Muscle layer of duodenum (tissue), 2 donors: ENCODE measurements around the gene RNASE7.

Source experiments
- H3K27ac ChIP-seq: one replicate; pipeline ENCODE4 v1.7.0; 2013; ENCODE audit warnings: mild to moderate bottlenecking, low read length
- H3K27me3 ChIP-seq: one replicate; pipeline ENCODE4 v1.7.0; 2013; ENCODE audit warnings: low read depth, mild to moderate bottlenecking, control low read depth, low read length
- H3K36me3 ChIP-seq, 2 donors: one replicate each; pipeline ENCODE4 v1.7.0; 2013; ENCODE audit warnings: low read length in 2 of 2, control low read depth in 1 of 2, mild to moderate bottlenecking in 1 of 2; ENCODE audit not compliant: insufficient read depth in 2 of 2, control insufficient read depth in 1 of 2
- H3K4me1 ChIP-seq, 2 donors: one replicate each; pipeline ENCODE4 v1.7.0; 2013; ENCODE audit warnings: low read length in 2 of 2, mild to moderate bottlenecking in 2 of 2, control low read depth in 1 of 2, moderate library complexity in 1 of 2; ENCODE audit not compliant: insufficient read depth in 2 of 2, control insufficient read depth in 1 of 2
- H3K4me3 ChIP-seq, 2 donors: one replicate each; pipeline ENCODE4 v1.7.0; 2013; ENCODE audit warnings: low read length in 2 of 2, low read depth in 1 of 2, mild to moderate bottlenecking in 1 of 2
- H3K9me3 ChIP-seq, 2 donors: one replicate each; pipeline ENCODE4 v1.7.0; 2013; ENCODE audit warnings: low read length in 2 of 2, control low read depth in 1 of 2, mild to moderate bottlenecking in 1 of 2; ENCODE audit not compliant: control insufficient read depth in 1 of 2
- donor health status: healthy.

Gene RNASE7

DNA sequence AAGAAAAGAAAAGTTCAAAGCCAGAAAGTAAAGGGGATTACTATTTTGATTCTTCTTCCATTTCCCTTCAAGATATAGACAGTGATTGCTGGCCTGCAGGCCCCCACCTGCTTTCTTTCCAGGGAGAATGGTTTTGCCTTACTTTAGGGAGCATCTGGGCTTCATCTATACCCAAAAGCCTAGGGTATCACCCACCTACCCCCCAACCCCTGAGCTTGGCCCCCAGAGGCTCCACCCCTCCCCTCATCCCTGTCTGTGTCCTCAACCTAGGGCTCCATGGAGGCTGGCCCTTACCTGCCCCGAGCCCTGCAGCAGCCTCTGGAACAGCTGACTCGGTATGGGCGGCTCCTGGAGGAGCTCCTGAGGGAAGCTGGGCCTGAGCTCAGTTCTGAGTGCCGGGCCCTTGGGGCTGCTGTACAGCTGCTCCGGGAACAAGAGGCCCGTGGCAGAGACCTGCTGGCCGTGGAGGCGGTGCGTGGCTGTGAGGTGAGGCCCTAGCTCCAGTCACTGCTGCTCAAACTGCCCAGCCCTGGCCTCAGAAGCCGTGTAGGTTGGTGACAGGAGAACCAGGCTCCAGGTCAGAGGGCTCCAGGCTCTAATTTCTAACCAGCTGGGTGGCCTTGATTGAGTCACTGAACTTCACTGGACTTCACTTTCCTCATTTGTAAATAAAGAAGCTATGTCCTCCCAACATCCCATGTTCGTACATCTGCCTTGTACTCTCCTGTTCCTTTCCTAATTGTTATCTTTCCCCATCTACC is 41.6 kb downstream of the RNASE7 start:
- no peaks in the 10 kb centered on the region for H3K27me3 ChIP-seq
- peaks cover 6 to 13% of the 10 kb centered on the region in 2 donors for H3K4me1 ChIP-seq
- H3K36me3 ChIP-seq = peaks cover 52 to 78% of the 10 kb centered on the region in 2 donors
- no peak overlapping the region for H3K27ac ChIP-seq
- no peaks in the 10 kb centered on the region for H3K9me3 ChIP-seq
- H3K4me3 ChIP-seq = no peak overlapping the region

DNA sequence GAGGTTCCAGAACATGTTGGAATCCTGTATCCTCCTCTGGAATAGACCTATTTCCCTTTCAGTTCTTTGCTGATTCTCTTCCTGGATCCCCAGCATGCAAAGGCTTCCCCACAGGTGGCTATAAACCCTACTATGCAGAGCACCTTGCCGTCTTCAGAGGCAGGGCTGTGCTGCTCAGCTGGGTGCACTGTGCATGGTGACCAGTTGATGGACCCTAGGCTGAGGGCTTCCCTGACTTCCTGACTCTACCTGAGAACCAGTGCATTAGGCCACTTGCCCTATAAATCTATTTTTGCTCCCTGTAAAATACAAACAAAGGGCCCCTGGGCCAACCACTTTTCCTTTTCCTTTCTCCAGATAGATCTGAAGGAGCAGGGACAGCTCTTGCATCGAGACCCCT is 42.2 kb downstream of the RNASE7 start:
- Histone ChIP-seq H3K27ac (no peak overlapping the region), H3K4me1 (peaks cover 6 to 13% of the 10 kb centered on the region in 2 donors), H3K4me3 (no peak overlapping the region), H3K9me3 (no peaks in the 10 kb centered on the region), H3K27me3 (no peaks in the 10 kb centered on the region), H3K36me3 (peaks cover 46 to 76% of the 10 kb centered on the region in 2 donors)

DNA sequence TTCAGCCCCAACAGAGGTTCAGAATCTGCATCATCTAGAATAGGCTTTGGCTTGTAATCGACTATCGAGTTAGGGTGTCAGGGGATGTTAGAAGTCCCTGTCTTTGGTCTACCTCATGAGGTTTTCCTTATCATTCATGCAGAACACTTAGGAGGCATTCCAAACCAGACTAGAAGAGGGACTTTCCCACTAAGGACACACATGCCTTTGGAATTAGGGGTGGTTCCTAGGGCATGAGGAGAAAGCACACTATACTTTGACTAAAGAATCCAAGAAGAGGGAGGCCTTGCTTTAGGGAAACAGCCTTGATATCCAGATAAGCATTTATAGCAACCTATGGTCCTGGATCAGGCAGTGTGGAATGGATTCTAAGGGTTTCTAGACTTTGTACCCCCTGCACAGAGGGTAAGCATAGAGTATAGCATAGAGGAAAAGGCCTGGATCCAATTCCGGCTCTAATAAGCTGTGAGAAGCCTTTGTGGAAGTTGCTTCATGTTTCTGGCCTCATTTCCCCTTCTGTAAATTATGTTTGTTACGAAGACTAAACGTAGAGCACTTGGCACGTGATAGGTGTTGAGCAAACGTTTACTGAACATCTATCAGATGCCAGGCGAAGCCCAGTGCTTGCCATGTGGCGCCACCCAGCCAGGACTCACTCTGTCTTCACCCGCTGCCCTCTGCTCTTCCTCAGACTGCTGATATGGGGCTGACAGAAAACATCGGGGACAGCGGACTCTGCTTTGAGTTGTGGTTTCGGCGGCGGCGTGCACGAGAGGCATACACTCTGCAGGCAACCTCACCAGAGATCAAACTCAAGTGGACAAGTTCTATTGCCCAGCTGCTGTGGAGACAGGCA is 43.1 kb downstream of the RNASE7 start:
- Histone ChIP-seq H3K4me3 (no peak overlapping the region), H3K36me3 (peaks cover 45 to 76% of the 10 kb centered on the region in 2 donors)

DNA sequence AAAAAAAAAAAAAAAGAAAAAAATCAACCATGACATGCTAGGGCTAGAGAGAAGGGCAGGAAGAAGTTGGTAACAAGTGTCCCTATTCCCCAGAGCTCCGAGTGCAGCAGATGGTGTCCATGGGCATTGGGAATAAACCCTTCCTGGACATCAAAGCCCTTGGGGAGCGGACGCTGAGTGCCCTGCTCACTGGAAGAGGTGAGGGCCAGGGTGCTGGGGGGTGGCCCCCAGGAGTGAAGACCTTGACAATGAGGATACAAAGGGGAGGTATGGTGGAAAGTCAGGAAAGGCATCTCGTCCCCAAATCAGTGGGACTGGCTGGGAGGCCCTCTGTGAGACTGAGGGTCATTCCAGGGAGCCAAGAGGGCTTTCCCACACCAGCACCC is 44.7 kb downstream of the RNASE7 start:
- H3K9me3 ChIP-seq = no peaks in the 10 kb centered on the region
- no peaks in the 10 kb centered on the region for H3K27me3 ChIP-seq
- H3K4me3 ChIP-seq = no peak overlapping the region
- H3K4me1 ChIP-seq = peaks cover 6 to 13% of the 10 kb centered on the region in 2 donors
- peaks cover 45 to 75% of the 10 kb centered on the region in 2 donors for H3K36me3 ChIP-seq
- H3K27ac ChIP-seq = no peak overlapping the region

More for the DNA sequence above, 43.1 kb downstream of the RNASE7 start:
- H3K4me1 ChIP-seq = peaks cover 6 to 13% of the 10 kb centered on the region in 2 donors
- H3K27ac ChIP-seq = no peak overlapping the region
- no peaks in the 10 kb centered on the region for H3K27me3 ChIP-seq
- no peaks in the 10 kb centered on the region for H3K9me3 ChIP-seq

DNA sequence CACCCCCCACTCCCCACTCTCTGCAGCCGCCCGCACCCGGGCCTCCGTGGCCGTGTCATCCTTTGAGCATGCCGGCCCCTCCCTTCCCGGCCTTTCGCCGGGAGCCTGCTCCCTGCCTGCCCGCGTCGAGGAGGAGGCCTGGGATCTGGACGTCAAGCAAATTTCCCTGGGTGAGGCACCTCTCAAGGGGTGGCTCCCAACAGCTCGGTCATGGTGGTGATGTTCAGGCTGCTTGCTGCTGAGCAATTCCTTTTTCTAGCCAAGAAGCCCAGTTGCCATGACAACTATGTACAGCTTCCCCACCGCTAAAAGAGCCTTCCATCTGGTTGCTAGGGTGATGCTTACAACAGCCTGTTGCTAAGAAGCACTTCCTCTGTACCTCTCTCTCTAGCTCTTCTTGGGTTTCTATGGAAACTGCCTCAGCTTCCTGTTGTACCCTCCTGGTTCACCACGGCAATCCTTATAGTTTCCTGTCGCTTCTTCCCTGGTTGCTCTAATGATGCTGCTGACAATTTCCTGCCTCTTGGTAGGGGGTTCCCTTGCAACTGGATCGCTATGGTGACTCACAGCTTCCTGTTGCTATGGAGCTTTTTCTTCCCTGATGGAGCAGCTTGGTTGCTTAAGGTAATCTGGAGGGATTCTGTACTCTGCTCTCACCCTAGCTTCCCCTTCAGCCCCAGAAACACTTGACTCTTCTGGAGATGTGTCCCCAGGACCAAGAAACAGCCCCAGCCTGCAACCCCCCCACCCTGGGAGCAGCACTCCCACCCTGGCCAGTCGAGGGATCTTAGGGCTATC is 45.3 kb downstream of the RNASE7 start:
- Histone ChIP-seq H3K27me3 (no peaks in the 10 kb centered on the region), H3K4me3 (no peak overlapping the region), H3K4me1 (peaks cover 6 to 18% of the 10 kb centered on the region in 2 donors), H3K9me3 (no peaks in the 10 kb centered on the region), H3K36me3 (peaks cover 41 to 73% of the 10 kb centered on the region in 2 donors), H3K27ac (no peak overlapping the region)

DNA sequence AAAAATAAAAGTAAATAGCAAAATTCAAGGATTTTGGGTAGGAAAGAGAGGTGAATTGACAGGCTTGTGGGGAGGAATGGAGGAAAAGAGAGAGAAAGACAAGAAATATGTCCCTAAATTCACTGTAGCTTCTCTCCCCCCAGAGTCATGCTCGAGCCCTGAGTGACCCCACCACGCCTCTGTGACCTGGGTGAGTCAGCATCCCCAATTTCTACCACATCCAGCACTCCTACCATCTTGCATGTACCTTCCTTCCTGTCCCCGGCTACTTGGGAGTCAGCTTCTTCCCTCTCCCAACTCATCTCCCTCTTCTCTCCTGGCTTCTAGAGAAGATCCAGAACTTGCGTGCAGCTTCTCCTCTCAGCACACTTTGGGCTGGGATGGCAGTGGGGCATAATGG is 46.5 kb downstream of the RNASE7 start:
- Histone ChIP-seq H3K4me3 (no peak overlapping the region), H3K4me1 (peaks cover 6 to 28% of the 10 kb centered on the region in 2 donors), H3K27ac (no peak overlapping the region), H3K36me3 (peaks cover 35 to 69% of the 10 kb centered on the region in 2 donors), H3K9me3 (no peaks in the 10 kb centered on the region), H3K27me3 (no peaks in the 10 kb centered on the region)

DNA sequence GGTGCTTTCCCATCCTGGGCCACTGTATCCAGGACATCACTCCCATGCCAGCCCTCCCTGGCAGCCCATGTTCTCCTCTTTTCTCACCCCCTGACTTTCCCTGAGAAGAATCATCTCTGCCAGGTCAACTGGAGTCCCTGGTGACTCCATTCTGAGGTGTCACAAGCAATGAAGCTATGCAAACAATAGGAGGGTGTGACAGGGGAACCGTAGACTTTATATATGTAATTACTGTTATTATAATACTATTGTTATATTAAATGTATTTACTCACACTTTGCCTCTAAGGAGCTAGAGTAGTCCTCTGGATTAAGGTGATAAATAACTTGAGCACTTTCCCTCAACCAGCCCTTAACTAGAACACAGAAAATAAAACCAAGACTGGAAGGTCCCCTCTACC is 47.1 kb downstream of the RNASE7 start:
- no peaks in the 10 kb centered on the region for H3K27me3 ChIP-seq
- H3K27ac ChIP-seq = no peak overlapping the region
- H3K4me1 ChIP-seq = peaks cover 10 to 34% of the 10 kb centered on the region in 2 donors
- no peaks in the 10 kb centered on the region for H3K9me3 ChIP-seq
- H3K36me3 ChIP-seq = peaks cover 31 to 63% of the 10 kb centered on the region in 2 donors
- no peak overlapping the region for H3K4me3 ChIP-seq

DNA sequence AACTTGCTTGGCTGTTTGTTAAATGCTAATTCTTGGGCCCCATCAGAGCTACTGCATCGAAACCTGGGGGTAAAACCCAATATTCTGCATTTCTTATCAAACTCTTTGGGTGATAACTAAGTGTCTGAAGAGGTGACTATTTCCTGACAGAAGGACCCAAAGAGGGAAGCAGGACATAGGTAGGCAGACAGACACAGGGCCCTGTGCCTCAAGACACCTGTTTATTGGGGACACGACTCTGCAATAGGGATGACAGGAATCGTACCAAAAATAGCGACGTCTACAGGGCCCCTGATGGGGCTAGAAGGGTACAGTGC is 47.7 kb downstream of the RNASE7 start:
- H3K27me3 ChIP-seq = no peaks in the 10 kb centered on the region
- H3K4me1 ChIP-seq = peaks cover 11 to 36% of the 10 kb centered on the region in 2 donors
- H3K4me3 ChIP-seq = no peak overlapping the region
- H3K27ac ChIP-seq = no peak overlapping the region
- no peaks in the 10 kb centered on the region for H3K9me3 ChIP-seq
- peaks cover 26 to 57% of the 10 kb centered on the region in 2 donors for H3K36me3 ChIP-seq

DNA sequence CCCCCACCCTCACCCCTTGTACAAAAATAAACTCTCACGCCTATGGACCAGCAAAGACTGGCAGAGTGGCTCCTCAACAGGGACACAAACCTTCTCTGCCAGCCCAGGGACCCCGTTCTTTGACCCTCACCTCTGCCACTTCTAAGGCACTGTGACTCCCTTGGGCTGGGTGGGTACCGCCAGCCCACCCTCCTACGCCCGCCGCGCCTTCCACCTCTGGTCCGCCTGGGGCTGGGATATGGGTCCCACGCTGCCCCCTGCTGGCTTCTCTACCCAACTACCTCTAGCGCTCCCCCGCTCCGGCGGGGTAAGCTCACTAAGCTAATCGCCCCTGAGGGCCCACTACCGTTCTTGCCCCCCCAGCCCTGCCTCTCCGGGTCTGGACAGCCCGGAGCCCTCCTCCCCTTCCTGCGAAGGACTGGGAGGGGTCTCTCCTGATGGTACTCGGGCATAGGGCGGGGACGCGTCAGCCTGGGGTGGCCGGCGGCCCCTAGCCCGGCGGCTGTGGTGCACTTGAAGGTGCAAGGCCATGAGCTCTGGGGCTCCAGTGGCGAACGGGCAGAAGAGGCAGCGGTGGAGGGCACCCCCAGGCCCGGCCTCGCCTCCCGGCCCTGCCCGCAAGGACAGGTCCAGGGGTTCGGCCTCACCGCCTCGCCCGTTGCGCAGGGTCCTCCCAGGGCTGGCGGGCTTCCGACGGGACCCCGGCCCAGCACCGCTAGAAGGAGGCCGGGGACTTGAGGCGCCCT is 48.2 kb downstream of the RNASE7 start:
- Histone ChIP-seq H3K27ac (no peak overlapping the region), H3K9me3 (no peaks in the 10 kb centered on the region), H3K4me3 (no peak overlapping the region), H3K27me3 (no peaks in the 10 kb centered on the region), H3K4me1 (peaks cover 6 to 36% of the 10 kb centered on the region in 2 donors), H3K36me3 (peaks cover 21 to 52% of the 10 kb centered on the region in 2 donors)

DNA sequence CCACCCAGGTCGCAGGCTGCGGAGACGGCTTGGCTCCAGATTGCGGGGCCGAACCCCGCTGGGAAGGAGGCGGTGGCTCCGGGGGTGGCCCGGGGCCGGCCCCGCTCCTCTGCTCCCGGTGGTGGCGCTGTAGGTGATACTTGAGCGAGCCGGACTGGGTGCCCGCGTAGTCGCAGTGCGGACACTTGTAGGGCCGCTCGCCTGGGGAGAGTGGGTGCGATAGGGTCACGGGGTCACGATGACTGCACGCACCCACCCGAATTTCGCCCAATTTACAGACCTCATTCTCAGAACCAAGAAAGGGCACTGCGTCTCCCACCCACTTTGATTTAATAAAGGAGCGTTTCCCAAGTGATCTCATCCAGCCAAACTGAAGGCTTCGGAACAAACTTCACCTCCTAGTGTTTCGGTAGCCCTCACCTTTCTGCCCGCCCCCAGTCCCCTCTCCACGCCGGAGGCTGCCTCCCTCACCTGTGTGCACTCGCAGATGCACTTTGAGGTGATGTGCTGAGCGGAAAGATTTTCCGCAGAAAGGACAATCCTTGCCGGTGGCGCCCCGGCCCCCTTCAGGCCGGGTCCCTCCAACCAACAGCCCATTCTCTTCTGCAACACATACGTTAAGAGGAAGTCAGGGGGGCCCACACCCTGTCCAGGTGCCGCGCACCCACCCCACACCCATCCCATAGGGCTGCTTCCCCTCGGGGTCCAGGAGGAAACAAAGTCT is 48.9 kb downstream of the RNASE7 start:
- Histone ChIP-seq H3K27ac (no peak overlapping the region), H3K4me1 (peaks cover 6 to 36% of the 10 kb centered on the region in 2 donors), H3K4me3 (no peak overlapping the region), H3K9me3 (no peaks in the 10 kb centered on the region), H3K27me3 (no peaks in the 10 kb centered on the region), H3K36me3 (peaks cover 19 to 45% of the 10 kb centered on the region in 2 donors)
